GM18858 (cell line): ENCODE results near the gene HIPK4.
"Not testable (repeated sequence)": the region's sequence is repeated elsewhere in the genome, so short reads cannot be mapped to it uniquely, and the experiment has no call there.

ENCODE experiments used
- ATAC-seq: cut with Tn5 transposase; IDR thresholded peaks from one replicate; pipeline ENCODE4 v1.9.1; 2021; ENCODE audit not compliant: unreplicated experiment

Gene HIPK4

DNA sequence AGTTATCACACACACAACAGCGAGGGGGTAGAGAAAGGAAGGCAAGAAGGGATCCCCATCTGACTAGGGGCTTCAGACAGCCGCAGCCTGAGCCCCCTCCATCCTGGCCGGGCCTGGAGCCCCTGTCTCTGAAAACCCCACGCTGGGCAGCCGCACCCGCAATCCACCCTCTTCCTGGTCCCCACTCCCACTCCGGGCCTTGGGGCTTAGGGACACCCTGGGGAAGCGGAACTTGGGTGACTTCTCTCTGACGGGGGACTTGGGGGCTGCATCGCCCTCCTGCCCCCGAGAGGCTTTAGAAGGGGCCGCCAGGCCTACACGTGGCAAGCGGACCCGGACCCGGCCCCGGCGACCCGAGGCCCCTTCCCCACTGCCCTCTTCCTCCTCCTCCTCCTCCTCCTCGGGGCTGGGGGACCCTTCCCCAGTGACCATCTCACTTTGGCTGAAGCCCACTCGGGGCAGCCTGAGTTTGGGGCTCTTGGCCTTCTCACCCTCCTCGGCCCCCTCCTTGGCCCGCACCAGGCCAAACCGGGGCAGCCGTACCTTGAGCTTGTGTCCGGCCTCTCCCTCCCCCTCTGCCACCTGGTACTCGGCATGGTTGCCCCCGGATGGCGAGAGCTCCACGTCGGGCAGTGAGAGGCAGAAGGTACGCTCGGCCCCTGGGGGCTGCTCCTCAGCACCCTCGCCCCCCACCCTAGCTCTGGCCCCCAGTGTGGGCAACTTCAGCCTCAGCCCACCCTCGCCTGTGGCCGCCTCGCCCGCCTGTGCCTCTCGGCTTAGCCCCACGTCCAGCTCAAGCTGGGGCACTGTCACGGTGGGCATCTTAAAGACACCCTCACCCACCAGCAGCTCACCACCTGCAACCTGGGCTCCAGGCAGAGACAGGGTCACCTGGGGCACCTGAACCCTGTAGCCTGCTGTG lies 4.2 kb upstream of the HIPK4 start:
- no peak for ATAC-seq

DNA sequence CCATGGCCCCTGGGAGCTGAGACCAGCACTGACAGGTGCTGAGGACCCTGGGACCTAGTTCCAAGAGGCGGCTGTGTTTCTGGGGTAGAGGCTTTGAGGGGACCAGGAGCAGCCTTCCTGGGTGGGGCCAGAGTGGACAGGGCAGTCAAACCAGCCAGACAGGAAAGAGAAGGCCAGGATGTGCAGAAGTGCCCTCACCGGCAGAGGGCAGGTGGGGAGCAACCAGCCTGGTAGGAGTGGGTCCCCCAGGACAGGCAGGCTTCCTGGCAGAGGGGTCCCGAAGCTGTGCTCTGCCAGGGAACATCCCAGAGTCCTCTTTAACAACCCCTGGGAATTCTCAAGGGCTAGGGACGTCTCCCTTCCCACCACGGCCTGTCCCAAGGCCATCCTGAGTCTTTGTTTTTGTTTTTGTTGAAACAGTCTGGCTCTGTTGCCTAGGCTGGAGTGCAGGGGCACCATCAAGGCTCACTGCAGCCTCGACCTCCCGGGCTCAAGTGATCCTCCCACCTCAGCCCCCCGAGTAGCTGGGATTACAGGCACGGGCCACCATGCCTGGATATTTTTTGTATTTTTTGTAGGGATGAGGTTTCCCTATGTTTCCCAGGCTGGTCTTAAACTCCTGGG lies 3.0 kb upstream of the HIPK4 start:
- ATAC-seq = no peak

DNA sequence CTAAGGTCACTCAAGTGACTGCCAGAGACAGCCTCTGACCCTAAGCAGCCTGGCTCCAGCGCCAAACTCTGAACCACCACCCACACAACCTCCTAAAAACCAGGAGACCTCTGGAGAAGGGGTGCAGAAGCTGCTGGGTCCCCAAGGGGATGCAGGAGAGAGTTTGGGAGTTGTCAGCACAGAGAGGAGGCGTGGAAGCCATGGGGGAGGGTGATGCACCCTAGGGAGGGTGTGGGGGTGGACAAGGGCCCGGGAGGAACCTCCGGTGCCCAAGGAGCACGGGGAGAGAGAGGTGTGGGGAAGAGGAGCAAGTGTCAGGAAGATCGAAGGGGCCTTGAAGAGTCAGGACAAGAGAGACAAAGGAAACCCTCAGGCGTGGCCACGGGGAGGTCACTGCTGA lies 2.1 kb upstream of the HIPK4 start:
- no peak for ATAC-seq

DNA sequence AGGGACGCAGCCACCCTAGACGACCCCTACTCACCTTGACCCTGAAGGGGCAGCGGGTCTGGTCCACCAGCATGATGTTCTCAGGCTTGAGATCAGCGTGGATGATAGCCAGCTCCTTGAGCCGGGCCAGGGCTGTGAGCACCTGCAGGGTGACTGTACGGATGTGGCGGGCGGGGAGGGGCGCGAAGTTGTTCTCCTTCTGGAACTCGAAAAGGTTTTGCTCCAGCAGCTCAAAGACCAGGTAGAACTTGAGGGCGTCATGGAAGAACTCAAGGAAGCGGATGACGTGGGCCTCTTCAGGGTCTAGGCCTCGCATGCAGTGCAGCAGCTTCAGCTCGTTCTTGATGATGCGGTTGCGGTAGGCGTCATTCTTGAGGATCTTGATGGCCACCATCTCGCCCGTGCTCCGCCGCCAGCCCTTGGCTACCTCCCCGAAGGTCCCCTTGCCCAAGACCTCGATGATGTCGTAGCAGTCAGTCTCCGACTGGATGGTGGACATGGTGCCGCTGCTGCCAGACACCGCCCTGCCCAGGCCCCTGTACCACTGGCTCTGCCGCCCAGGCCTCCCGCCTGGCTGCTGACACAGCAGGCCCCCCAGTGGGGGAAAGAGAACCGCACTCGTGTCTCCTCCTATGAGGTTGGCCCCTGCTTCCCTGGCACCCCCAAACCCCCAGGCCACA lies 437 bp downstream of the HIPK4 start:
- ATAC-seq = no peak

DNA sequence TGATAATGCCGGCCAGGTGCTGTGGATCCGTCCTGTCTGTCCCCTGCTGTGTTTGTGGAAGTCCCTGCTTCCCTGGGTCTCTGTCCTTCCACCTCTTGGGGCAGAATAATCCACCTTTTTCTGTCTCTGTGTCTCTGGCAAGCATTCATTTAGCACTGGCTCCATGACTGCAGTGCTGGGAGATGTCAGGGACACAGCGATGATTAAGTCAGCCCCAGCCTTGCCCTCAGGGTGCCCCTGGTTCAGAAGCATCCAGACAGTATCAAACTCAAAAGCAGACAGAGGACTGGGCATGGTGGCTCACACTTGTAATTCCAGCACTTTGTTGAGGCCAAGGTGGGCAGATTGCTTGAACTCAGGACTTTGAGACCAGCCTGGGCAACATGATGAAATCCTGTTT lies 1.5 kb downstream of the HIPK4 start:
- ATAC-seq = no peak

DNA sequence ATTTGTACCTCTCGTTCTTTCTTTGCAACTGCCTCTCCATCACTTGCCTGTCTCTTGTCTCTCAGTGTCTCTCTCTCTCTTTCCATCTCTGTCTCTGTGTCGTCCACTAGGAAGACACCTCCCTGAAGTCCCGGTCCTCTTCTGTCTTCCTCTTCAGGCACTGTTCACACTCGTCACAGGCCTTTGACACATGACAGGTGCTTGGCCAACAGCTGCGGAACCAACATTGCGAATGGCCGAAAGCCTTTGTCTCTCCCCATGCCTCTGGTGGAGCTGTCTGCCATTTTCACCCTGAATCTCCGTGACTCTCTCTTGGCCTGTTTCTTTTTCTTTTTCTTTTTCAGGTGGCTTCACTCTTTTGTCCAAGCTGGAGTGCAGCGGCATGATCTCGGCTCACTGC lies 2.8 kb downstream of the HIPK4 start:
- no peak for ATAC-seq

DNA sequence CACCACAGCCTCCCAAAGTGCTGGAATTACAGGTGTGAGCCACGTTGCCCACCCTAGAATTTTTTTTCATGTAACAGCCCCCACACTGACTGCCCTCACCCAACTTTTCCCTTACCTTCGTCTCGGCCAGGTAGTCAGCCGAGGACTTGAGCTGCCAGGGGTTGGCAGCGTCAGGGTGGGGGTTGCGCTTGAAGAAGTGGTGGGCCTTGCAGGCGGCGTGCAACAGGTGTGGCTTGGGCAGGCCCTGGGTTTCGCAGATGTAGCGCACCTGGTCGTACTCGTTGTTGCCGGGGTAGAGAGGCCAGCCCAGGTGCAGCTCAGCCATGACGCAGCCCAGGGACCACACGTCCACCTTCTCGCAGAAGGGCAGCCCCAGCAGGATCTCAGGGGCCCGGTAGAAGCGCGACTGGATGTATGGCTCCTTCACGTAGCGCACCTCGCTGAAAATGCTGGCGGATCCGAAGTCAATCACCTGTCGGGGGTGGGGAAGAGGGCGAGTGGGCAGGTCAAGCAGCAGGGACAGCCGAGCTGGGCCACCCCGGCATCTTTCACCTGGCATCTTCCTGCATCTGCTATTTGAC lies 6.2 kb downstream of the HIPK4 start:
- ATAC-seq = no peak

DNA sequence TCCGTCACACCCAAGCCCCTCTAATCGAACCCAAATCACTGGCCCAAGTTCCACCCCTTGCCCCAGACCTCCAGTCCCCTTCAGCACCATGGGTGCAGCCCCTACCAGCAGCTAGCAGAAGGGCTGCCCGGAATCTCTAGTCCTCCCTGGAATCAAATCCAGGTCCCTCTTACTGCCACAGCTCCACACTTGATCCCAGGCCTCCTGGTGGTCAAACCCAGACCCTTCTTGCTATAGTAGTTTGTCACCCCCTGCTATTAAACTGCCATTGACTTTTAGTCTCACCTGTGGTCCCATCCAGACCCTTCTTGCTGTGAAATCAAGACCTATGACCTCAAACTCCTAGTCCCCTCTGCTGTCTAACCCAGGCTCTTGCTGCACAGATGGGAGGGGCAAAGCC lies 8.7 kb downstream of the HIPK4 start:
- no peak for ATAC-seq

DNA sequence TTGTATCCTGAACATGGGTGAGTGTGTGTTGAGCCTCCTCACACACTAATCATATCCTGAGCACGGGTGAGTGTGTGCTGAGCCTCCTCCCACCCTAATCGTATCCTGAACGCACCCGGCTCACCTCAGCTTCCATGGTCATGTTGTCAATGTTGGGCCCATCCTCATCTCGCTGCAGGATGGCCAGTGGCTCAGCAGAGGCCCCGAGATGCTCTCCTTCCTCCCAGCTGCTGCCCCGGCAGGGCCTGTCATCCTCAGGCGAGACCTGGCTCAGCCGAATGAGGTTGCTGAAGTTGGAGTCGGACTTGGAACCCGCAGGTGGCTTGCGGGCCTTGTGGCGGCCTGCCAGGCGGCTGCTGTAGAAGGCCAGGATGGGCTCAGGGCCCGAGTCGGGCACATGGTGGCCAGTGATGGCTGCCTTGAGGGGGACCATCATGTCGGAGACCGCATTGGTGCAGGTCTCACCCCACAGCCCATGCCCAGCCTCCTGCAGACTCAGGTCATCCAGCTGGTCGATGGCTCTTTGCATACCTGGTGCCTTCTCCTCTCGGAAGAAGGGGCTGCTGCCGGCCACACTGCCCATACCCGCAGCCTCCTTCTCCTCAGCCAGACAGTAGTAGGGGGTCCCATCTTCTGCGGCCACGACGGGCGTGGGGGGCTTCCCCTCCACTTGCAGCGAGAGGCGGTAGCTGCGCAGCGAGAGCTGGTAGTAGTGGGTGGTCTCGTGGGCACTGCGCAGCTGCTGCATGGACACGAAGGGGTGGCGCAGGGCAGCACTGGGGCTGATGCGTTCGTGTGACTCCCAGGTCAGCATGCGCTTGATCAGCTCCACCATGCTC lies 9.6 kb downstream of the HIPK4 start:
- ATAC-seq = no peak

DNA sequence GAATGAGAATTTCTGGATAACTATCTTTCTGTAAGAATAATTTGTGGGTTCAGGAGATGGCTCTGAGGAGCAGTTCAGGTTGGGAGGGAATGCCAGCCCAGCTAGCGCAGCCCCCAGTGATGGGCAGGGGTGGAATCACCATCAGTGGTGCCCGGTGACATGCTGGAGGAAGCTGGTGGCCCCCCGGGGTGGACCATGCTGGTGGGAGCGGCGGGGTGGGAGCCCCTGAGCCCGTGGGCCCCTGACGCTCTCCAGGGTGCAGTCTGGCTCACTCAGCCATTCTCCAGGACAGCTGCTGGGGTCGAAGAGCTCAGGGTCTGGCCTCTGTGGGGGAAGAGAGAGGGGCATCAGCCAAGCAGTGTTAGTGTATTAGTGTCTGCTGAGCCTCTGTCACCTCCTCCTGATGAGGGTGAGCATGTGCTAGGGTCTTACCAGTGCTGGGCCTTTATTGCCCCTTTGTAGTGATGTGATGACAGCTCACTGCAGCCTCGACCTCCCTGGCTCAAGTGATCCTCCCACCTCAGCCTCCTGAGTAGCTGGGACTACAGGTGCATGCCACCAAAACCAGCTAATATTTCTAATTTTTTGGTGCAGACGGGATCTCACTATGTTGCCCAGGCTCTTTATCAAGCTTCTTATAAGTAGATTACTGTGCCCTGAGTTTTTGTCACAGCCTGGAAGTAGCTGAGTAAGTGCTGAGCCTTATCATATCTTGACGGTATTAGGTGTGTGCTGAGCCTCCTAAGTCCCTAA lies 10.4 kb downstream of the HIPK4 start:
- no peak for ATAC-seq

DNA sequence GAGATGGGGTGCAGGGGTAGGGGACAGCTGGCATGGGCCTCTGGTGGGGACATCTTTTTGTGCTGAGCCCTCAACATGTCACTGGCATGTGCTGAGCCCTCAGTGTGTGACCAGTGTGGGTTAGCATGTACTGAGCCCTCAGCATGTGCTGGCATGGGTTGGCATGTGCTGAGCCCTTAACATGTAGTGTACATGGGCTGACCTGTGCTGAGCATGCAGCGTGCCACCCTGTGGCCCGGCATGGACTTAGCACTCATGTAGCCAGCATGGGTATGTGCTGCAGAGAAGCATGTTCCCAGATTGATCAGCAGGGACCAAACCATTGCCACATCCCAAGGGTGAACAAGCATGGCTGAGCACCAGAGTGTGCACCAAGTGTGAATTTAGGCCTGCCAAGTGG lies 11.5 kb downstream of the HIPK4 start:
- ATAC-seq = no peak

DNA sequence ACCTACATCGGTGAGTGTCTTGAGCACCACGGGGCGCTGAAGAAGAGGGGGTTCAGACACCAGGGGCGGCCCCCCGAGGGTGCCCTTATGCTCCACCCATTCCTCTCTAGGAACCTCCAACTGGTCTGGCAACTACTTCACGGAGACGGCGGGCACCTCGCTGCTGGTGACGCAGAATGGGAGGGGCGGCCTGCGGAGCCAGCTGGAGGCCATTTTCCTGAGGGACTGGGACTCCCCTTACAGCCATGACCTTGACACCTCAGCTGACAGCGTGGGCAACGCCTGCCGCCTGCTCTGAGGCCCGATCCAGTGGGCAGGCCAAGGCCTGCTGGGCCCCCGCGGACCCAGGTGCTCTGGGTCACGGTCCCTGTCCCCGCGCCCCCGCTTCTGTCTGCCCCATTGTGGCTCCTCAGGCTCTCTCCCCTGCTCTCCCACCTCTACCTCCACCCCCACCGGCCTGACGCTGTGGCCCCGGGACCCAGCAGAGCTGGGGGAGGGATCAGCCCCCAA lies 12.1 kb downstream of the HIPK4 start:
- ATAC-seq = no peak

DNA sequence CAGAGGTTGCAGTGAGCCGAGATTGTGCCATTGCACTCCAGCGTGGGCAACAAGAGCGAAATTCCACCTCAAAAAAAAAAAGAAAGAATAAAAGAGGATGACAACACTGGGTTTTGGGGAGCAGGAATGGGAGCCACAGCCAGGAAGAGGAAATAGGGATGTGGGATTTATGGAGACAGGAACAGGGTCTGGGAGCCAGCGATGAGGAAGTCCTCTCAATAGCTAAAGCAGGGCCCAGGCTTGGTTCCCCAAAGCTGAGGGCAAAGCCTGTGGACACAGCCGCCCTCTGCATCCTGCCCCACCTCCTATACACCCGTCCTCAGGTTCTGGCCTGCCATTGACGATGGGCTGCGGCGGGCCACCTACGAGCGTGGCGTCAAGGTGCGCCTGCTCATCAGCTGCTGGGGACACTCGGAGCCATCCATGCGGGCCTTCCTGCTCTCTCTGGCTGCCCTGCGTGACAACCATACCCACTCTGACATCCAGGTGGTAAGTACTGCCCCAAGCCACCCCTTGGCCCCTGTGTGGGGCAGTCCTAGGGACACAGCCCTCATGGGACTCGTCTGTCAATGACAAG lies 13.6 kb downstream of the HIPK4 start:
- ATAC-seq = no peak

DNA sequence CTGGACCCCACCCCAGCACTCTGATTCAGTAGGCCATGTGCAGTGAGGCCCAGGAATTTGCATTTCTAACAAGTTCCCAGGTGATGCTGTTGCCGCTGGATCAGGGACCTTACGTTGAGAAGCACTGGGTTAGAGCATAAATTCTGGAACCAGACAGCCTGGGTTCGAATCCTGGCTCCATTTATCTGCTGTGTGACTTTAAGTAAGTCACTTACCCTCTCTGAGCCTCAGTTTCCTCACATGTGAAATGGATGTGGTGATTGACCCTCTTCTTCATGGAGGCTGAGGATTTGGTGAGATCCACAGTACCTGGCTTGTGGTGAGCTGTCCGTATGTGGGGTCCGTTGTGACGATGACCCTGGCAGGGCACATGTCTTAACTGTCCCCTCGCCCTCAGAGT lies 15.9 kb downstream of the HIPK4 start:
- no peak for ATAC-seq

DNA sequence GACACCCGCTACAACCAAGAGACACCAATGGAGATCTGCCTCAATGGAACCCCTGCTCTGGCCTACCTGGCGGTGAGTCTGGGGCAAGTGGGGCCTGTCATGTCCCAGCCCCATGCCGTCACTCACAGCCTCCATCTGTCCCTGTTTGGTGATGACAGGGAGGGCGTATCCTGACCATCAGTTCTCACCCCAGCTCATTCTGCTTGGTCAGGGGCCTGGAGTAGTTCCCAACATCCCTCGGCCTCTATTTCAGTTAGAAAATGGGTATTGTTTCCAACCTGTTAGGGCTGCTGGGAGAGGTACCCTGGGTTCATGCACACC lies 18.2 kb downstream of the HIPK4 start:
- ATAC-seq = no peak

DNA sequence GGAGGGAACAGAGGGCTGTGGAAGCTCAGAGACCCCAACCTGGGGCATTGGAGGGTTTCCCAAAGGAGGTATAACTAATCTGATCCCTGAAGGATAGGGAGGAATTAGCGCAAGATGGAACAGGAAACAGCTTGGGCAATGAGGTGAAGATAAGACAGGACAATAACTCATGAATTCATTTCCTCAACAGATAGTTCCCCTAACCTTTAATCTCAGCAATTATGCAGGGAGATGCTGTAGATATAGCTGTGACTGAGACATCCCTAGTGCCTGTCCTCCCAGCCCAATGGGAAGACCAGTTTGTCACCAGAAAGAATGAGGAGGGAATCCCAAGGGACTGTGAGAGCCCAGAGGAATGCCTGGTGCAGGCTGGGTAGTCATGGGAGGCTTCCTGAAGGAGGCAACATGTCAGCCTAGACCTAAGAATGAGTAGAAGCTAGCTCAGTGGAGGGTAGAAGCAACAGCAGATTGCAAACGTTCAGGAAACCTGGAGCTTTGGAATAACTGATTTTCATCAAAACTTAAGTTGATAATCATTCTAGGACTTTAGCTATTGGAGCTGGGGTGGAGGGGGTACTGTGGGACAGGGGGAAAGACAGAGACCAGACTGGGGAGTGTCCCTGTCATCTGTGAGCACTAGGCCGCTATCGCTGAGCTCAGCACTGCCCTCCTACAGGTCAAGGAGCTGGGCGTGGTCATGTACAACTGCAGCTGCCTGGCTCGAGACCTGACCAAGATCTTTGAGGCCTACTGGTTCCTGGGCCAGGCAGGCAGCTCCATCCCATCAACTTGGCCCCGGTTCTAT lies 18.8 kb downstream of the HIPK4 start:
- no peak for ATAC-seq

DNA sequence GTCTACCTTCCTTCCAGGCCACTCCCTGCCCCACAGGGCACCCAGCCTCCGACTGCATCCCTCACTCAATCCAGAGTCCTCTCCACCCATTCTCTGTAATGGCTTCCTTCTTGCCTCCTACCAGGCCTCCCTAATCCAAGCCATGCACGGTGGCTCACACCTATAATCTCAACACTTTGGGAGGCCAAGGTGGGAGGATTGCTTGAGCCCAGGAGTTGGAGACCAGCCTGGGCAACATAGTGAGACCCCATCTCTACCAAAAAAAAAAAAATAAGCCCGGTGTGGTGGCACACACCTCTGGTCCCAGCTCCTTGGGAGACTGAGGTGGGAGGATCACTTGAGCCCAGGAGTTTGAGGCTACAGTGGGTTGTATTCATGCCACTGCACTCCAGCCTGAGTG lies 19.7 kb downstream of the HIPK4 start:
- not testable (repeated sequence) for ATAC-seq

DNA sequence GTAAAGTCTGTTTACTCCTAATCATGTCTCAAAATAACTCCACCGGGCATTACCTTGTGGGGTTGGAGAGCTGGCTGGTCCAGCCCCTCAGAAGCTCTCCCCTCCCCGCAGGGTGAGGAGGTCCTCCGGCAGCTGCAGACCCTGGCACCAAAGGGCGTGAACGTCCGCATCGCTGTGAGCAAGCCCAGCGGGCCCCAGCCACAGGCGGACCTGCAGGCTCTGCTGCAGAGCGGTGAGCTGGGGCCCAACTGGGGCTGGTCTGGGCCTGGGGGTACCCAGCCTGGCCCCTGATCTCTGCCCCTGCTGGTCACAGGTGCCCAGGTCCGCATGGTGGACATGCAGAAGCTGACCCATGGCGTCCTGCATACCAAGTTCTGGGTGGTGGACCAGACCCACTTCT lies 20.2 kb downstream of the HIPK4 start:
- ATAC-seq = no peak
